HEK293 (cell line): ENCODE data around the gene TTC9.

Source experiments
- CTCF ChIA-PET: fragments of 350-600 bp; formaldehyde crosslinking; extraction: SDS; loops from one replicate; lab custom pipeline; 2021; ENCODE audit warnings: antibody characterized with exemption; lab: Yijun Ruan, JAX
- POLR2A ChIA-PET: fragments of 300-600 bp; formaldehyde crosslinking; extraction: SDS; loops from one replicate; lab custom pipeline; 2020; ENCODE audit warnings: antibody characterized with exemption, inconsistent platforms; lab: Yijun Ruan, JAX
- H3K27ac ChIP-seq: fragments of 200-500 bp; sonication (Bioruptor generic); 2 replicates; pipeline ENCODE4 v1.5.1; 2014; ENCODE audit warnings: low read depth, low read length, control low read depth, inconsistent platforms; ENCODE audit errors: extremely low read depth
- H3K36me3 ChIP-seq, 2 experiments: fragments of 200-500 bp in 1 of 2; sonication (Bioruptor generic) in 1 of 2; 1 replicate in 1 of 2; 2 replicates in 1 of 2; pipeline ENCODE4 v1.5.1; 2014 to 2017; ENCODE audit warnings: inconsistent platforms in 2 of 2, low read length in 2 of 2; ENCODE audit not compliant: control insufficient read depth in 2 of 2, insufficient read depth in 1 of 2
- H3K4me1 ChIP-seq: fragments of 200-500 bp; sonication (Bioruptor generic); 2 replicates; pipeline ENCODE4 v1.5.1; 2014; ENCODE audit warnings: mild to moderate bottlenecking, low read length, inconsistent platforms; ENCODE audit not compliant: control insufficient read depth, insufficient read depth
- H3K4me3 ChIP-seq: 2 replicates; pipeline ENCODE4 v1.5.1; 2011; ENCODE audit warnings: low read depth, mild to moderate bottlenecking, control low read depth, low read length, moderate library complexity
- H3K9me3 ChIP-seq: fragments of 200-500 bp; sonication (Bioruptor generic); 2 replicates; pipeline ENCODE4 v1.5.1; 2014; ENCODE audit warnings: low read depth, low read length, inconsistent platforms; ENCODE audit not compliant: control insufficient read depth, insufficient read depth
- BCL11B ChIP-seq: fragments of 450-650 bp; formaldehyde crosslinking; IDR thresholded peaks from 2 replicates; pipeline ENCODE4 v1.5.1; 2016; ENCODE audit warnings: low read depth, missing biosample characterization, missing genetic modification characterization
- EGR2 ChIP-seq: fragments of 450-650 bp; formaldehyde crosslinking; IDR thresholded peaks from 2 replicates; pipeline ENCODE4 v1.5.1; 2016; ENCODE audit warnings: low read depth, missing biosample characterization, missing genetic modification characterization
- GLIS1 ChIP-seq: fragments of 450-650 bp; formaldehyde crosslinking; IDR thresholded peaks from 2 replicates; pipeline ENCODE4 v1.5.1; 2016; ENCODE audit warnings: missing biosample characterization, missing genetic modification characterization
- KLF16 ChIP-seq: fragments of 450-650 bp; formaldehyde crosslinking; IDR thresholded peaks from 2 replicates; pipeline ENCODE4 v1.5.1; 2017; ENCODE audit warnings: missing biosample characterization, missing genetic modification characterization
- ZFHX2 ChIP-seq: fragments of 450-650 bp; formaldehyde crosslinking; conservative IDR thresholded peaks from 2 replicates; pipeline ENCODE4 v1.5.1; 2016; ENCODE audit warnings: missing biosample characterization, missing genetic modification characterization
- ZIC2 ChIP-seq: fragments of 450-650 bp; formaldehyde crosslinking; IDR thresholded peaks from 2 replicates; pipeline ENCODE4 v1.5.1; 2016; ENCODE audit warnings: missing biosample characterization, missing genetic modification characterization
- ZNF10 ChIP-seq: fragments of 450-650 bp; formaldehyde crosslinking; IDR thresholded peaks from 2 replicates; pipeline ENCODE4 v1.5.1; 2017; ENCODE audit warnings: missing biosample characterization, missing genetic modification characterization
- ZNF133 ChIP-seq: fragments of 450-650 bp; formaldehyde crosslinking; IDR thresholded peaks from 2 replicates; pipeline ENCODE4 v1.5.1; 2016; ENCODE audit warnings: missing biosample characterization, missing genetic modification characterization
- ZNF157 ChIP-seq: fragments of 450-650 bp; formaldehyde crosslinking; IDR thresholded peaks from 2 replicates; pipeline ENCODE4 v1.5.1; 2016; ENCODE audit warnings: missing biosample characterization, missing genetic modification characterization
- ZNF19 ChIP-seq: fragments of 450-650 bp; formaldehyde crosslinking; IDR thresholded peaks from 2 replicates; pipeline ENCODE4; 2016; ENCODE audit warnings: missing biosample characterization, missing genetic modification characterization, low read depth
- ZNF223 ChIP-seq: fragments of 450-650 bp; formaldehyde crosslinking; IDR thresholded peaks from 2 replicates; pipeline ENCODE4 v1.5.1; 2016; ENCODE audit warnings: missing biosample characterization, missing genetic modification characterization
- ZNF324 ChIP-seq: fragments of 450-650 bp; formaldehyde crosslinking; IDR thresholded peaks from 2 replicates; pipeline ENCODE4 v1.5.1; 2016; ENCODE audit warnings: missing biosample characterization, missing genetic modification characterization
- ZNF391 ChIP-seq: fragments of 450-650 bp; formaldehyde crosslinking; IDR thresholded peaks from 2 replicates; pipeline ENCODE4 v1.5.1; 2016; ENCODE audit warnings: low read depth, missing biosample characterization, missing genetic modification characterization, borderline replicate concordance
- ZNF423 ChIP-seq: fragments of 450-650 bp; formaldehyde crosslinking; IDR thresholded peaks from 2 replicates; pipeline ENCODE4 v1.5.1; 2016; ENCODE audit warnings: missing biosample characterization, missing genetic modification characterization
- ZNF510 ChIP-seq: fragments of 450-650 bp; formaldehyde crosslinking; IDR thresholded peaks from 2 replicates; pipeline ENCODE4 v1.5.1; 2018; ENCODE audit warnings: mild to moderate bottlenecking, missing genetic modification characterization, missing biosample characterization; ENCODE audit not compliant: insufficient replicate concordance
- ZNF677 ChIP-seq: fragments of 450-650 bp; IDR thresholded peaks from 2 replicates; pipeline ENCODE4 v1.5.0; 2018; ENCODE audit warnings: missing biosample characterization, mild to moderate bottlenecking, missing genetic modification characterization, moderate library complexity
- ZNF747 ChIP-seq: fragments of 450-650 bp; formaldehyde crosslinking; IDR thresholded peaks from 2 replicates; pipeline ENCODE4 v1.5.1; 2016; ENCODE audit warnings: missing biosample characterization, missing genetic modification characterization
- ZNF76 ChIP-seq: fragments of 450-650 bp; formaldehyde crosslinking; IDR thresholded peaks from 2 replicates; pipeline ENCODE4; 2016; ENCODE audit warnings: low read depth, missing biosample characterization, missing genetic modification characterization, borderline replicate concordance
- ZSCAN30 ChIP-seq: fragments of 450-650 bp; IDR thresholded peaks from 2 replicates; pipeline ENCODE4 v1.5.1; 2018; ENCODE audit warnings: missing biosample characterization, mild to moderate bottlenecking, missing genetic modification characterization, moderate library complexity
- TF ChIP-seq, protein P1 (sequence below): fragments of 450-650 bp; formaldehyde crosslinking; IDR thresholded peaks from 2 replicates; pipeline ENCODE4; 2016; ENCODE audit warnings: missing biosample characterization, missing genetic modification characterization
- TF ChIP-seq, protein P2 (sequence below): fragments of 450-650 bp; formaldehyde crosslinking; IDR thresholded peaks from 2 replicates; pipeline ENCODE4 v1.5.1; 2016; ENCODE audit warnings: missing biosample characterization, missing genetic modification characterization
- TF ChIP-seq, protein P3 (sequence below): fragments of 450-650 bp; formaldehyde crosslinking; IDR thresholded peaks from 2 replicates; pipeline ENCODE4 v1.5.1; 2017; ENCODE audit warnings: missing biosample characterization, missing genetic modification characterization
- TF ChIP-seq, protein P4 (sequence below): fragments of 450-650 bp; formaldehyde crosslinking; optimal IDR thresholded peaks from 2 replicates; pipeline ENCODE3; 2016; ENCODE audit warnings: missing biosample characterization, mild to moderate bottlenecking, missing genetic modification characterization
- TF ChIP-seq, protein P5 (sequence below): fragments of 450-650 bp; formaldehyde crosslinking; IDR thresholded peaks from 2 replicates; pipeline ENCODE4 v1.5.1; 2016; ENCODE audit warnings: missing biosample characterization, missing genetic modification characterization

Gene TTC9

DNA sequence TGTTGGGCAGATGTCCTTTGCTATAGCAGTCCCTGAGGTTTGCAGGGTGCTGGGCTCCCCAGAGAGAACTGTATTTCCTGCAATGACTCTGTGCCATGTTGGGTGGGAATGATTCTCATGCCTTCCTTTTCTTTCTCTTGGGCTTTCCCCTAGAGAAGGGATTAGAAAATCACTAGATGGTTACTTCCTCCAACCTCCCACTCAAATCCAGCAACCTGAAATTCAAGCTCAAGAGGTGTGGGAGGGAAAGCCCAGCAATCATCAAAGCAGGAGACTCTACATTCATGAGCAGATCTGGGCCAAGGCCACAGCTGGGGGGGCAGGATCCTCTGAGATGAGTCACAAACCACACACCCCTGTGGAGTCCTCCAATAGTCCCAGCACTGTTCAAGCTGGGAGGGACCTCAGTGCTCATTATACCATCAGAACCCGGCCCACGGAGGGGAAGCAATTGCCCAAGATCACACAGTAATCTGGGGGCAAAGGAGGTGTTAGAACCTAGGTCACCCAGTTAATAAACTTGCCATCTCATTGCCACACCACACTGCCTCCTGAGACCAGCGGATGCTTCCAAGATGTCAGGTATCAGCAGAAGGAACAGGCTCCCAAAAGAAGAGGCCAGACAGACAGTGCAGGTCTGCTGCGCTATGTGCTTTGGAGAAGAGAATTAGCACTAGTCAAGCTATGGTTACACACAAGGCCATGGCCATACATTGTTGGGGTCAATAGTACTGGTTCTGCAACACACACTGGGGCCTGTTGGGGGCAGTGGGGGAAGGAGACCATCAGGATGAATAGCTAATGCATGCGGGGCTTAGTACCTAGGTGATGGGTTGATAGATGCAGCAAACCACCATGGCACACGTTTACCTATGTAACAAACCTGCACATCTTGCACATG lies 65.7 kb downstream of the TTC9 start:
- no peaks in the 10 kb centered on the region for H3K9me3 ChIP-seq
- POLR2A ChIA-PET: interaction anchor here (0.5 kb wide), 1 partner anchor 78 kb away, joined by 3 read pairs; no protein-coding TSS in a partner anchor
- CTCF ChIA-PET: interaction anchor here (0.8 kb wide), 1 partner anchor 110 kb away, joined by 3 read pairs; no protein-coding TSS in a partner anchor
- TF ChIP-seq ZNF76 (tag by site-specific recombination) (no peak), BCL11B (tag by site-specific recombination) (no peak), ZNF391 (no peak), ZIC2 (peak; percentile 66), KLF16 (tag by site-specific recombination) (no peak), GLIS1 (tag by site-specific recombination) (peak; percentile 70), ZNF747 (tag by site-specific recombination) (no peak), ZNF157 (tag by site-specific recombination) (no peak), ZFHX2 (tag by site-specific recombination) (peak; percentile 85), ZNF133 (tag by site-specific recombination) (no peak), EGR2 (tag by site-specific recombination) (peak; percentile 78), ZNF510 (tag by site-specific recombination) (no peak)
- TF ChIP-seq, protein P1, sequence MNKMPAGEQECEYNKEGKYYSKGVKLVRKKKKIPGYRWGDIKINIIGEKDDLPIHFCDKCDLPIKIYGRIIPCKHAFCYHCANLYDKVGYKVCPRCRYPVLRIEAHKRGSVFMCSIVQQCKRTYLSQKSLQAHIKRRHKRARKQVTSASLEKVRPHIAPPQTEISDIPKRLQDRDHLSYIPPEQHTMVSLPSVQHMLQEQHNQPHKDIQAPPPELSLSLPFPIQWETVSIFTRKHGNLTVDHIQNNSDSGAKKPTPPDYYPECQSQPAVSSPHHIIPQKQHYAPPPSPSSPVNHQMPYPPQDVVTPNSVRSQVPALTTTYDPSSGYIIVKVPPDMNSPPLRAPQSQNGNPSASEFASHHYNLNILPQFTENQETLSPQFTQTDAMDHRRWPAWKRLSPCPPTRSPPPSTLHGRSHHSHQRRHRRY: no peak
- TF ChIP-seq, protein P2, sequence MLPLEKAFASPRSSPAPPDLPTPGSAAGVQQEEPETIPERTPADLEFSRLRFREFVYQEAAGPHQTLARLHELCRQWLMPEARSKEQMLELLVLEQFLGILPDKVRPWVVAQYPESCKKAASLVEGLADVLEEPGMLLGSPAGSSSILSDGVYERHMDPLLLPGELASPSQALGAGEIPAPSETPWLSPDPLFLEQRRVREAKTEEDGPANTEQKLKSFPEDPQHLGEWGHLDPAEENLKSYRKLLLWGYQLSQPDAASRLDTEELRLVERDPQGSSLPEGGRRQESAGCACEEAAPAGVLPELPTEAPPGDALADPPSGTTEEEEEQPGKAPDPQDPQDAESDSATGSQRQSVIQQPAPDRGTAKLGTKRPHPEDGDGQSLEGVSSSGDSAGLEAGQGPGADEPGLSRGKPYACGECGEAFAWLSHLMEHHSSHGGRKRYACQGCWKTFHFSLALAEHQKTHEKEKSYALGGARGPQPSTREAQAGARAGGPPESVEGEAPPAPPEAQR (tag by site-specific recombination): no peak
- TF ChIP-seq, protein P3, sequence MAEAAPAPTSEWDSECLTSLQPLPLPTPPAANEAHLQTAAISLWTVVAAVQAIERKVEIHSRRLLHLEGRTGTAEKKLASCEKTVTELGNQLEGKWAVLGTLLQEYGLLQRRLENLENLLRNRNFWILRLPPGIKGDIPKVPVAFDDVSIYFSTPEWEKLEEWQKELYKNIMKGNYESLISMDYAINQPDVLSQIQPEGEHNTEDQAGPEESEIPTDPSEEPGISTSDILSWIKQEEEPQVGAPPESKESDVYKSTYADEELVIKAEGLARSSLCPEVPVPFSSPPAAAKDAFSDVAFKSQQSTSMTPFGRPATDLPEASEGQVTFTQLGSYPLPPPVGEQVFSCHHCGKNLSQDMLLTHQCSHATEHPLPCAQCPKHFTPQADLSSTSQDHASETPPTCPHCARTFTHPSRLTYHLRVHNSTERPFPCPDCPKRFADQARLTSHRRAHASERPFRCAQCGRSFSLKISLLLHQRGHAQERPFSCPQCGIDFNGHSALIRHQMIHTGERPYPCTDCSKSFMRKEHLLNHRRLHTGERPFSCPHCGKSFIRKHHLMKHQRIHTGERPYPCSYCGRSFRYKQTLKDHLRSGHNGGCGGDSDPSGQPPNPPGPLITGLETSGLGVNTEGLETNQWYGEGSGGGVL: 0 out of 2 replicates have a peak, but pooled peaks have one; percentile 16
- H3K4me3 ChIP-seq: no peak overlapping the region
- H3K36me3 ChIP-seq: no peaks in the 10 kb centered on the region
- H3K27ac ChIP-seq: no peak overlapping the region
- H3K4me1 ChIP-seq: no peaks in the 10 kb centered on the region

DNA sequence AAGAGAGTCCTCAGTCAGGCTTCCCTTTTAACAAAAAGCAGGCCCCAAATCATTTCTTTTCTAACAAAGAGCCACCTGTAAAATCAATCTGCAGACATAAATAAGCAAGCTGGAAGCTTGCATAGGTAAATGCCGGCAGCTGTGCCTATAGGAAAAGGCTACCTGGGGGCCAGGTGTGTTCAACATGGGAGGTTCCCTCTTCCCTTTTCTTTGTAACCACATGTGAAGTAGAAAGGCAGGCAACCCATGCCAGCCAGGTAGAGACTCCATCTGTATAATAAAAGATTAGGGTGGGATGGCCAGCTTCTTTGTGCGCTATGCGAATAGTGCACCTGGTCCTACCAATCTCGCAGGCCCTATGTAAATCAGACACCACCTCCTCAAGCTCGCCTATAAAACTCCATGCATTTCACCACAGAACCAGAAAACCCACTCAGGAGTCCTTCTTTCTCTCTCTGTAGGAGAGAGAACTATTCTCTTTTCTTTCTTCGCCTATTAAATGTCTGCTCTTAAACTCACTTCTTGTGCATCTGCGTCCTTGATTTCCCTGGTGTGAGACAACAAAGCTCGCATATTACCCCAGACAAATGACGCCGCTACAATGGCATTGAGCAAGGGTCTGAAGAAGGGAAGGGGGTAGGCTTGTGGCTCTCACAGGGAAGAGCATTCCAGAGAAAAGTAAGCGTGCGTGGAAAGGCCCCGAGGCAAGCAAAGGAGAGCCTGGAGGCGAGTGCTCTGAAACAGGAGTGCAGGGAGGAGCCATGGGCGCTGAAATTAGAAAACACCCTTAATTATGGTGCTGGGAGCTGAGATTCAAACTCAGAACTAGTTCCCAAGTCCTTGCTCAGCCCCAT lies 67.2 kb downstream of the TTC9 start:
- POLR2A ChIA-PET: no interaction called here
- Histone ChIP-seq H3K4me3 (no peak overlapping the region), H3K27ac (no peak overlapping the region), H3K36me3 (no peaks in the 10 kb centered on the region), H3K9me3 (no peaks in the 10 kb centered on the region), H3K4me1 (no peaks in the 10 kb centered on the region)
- CTCF ChIA-PET: interaction anchor here (0.7 to 0.9 kb wide), 3 partner anchors 86 to 123 kb away, joined by 3 read pairs; no protein-coding TSS in a partner anchor
- no peak for TF ChIP-seq ZNF19 (tag by site-specific recombination)
- no peak for TF ChIP-seq ZNF10 (tag by site-specific recombination)
- TF ChIP-seq, protein P4, sequence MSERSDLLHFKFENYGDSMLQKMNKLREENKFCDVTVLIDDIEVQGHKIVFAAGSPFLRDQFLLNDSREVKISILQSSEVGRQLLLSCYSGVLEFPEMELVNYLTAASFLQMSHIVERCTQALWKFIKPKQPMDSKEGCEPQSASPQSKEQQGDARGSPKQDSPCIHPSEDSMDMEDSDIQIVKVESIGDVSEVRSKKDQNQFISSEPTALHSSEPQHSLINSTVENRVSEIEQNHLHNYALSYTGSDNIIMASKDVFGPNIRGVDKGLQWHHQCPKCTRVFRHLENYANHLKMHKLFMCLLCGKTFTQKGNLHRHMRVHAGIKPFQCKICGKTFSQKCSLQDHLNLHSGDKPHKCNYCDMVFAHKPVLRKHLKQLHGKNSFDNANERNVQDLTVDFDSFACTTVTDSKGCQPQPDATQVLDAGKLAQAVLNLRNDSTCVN (tag by site-specific recombination): no peak
- no peak for TF ChIP-seq ZNF223 (tag by site-specific recombination)
- TF ChIP-seq, protein P5, sequence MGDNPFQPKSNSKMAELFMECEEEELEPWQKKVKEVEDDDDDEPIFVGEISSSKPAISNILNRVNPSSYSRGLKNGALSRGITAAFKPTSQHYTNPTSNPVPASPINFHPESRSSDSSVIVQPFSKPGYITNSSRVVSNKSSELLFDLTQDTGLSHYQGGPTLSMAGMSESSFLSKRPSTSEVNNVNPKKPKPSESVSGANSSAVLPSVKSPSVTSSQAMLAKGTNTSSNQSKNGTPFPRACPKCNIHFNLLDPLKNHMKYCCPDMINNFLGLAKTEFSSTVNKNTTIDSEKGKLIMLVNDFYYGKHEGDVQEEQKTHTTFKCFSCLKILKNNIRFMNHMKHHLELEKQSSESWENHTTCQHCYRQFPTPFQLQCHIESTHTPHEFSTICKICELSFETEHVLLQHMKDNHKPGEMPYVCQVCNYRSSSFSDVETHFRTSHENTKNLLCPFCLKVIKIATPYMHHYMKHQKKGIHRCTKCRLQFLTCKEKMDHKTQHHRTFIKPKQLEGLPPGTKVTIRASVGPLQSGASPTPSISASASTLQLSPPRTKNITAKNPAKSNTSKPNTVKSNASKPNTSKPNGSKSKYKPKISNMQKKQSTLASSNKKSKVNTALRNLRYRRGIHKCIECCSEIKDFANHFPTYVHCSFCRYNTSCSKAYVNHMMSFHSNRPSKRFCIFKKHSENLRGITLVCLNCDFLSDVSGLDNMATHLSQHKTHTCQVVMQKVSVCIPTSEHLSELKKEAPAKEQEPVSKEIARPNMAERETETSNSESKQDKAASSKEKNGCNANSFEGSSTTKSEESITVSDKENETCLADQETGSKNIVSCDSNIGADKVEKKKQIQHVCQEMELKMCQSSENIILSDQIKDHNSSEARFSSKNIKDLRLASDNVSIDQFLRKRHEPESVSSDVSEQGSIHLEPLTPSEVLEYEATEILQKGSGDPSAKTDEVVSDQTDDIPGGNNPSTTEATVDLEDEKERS (tag by site-specific recombination): no peak
- TF ChIP-seq ZNF677 (tag by site-specific recombination): no peak
- TF ChIP-seq ZNF423 (tag by site-specific recombination): no peak
- TF ChIP-seq ZNF324: no peak
- TF ChIP-seq ZSCAN30 (tag by site-specific recombination): no peak
